HFF-Myc (cell line): ENCODE results near the gene SAMMSON.

Source experiments
- DNase-seq: peaks from one replicate; pipeline ENCODE4 v3.0.0-alpha.2; 2011; ENCODE audit warnings: low read depth; ENCODE audit errors: extremely low read depth
- H3K4me3 ChIP-seq: replicated peaks from 2 replicates; pipeline ENCODE4 v1.5.1; 2011; ENCODE audit warnings: low read depth, mild to moderate bottlenecking, control low read depth, low read length
- CTCF ChIP-seq: IDR thresholded peaks from 2 replicates; pipeline ENCODE4 v1.5.1; 2012; ENCODE audit warnings: mild to moderate bottlenecking, low read depth, low read length, control low read depth; ENCODE audit errors: missing control alignments

SAMMSON gene

GRCh38 chr3:69999140-70000027 lies at the start of gene SAMMSON:
Gene SAMMSON (plus strand): TSS chr3:69999733.
- DNase-seq: no peak
- no peak for TF ChIP-seq CTCF
- H3K4me3 ChIP-seq: no peak within 1 kb of the TSS

GRCh38 chr3:69951616-69952015 lies 47.9 kb upstream of the SAMMSON start:
- TF ChIP-seq CTCF: no peak
- no peak overlapping the region for H3K4me3 ChIP-seq
- no peak for DNase-seq

- TF ChIP-seq CTCF: no peak
- no peak for DNase-seq
Measured at GRCh38 chr3:69959581-69959980, 40.0 kb upstream of the SAMMSON start.

GRCh38 chr3:69961706-69962439 lies 37.7 kb upstream of the SAMMSON start:
- no peak for DNase-seq
- TF ChIP-seq CTCF: no peak
- H3K4me3 ChIP-seq: no peak overlapping the region

More at GRCh38 chr3:69959581-69959980, 40.0 kb upstream of the SAMMSON start:
- no peak overlapping the region for H3K4me3 ChIP-seq

GRCh38 chr3:69963643-69964042 lies 35.9 kb upstream of the SAMMSON start:
- no peak for DNase-seq
- no peak for TF ChIP-seq CTCF

GRCh38 chr3:69967156-69967555 lies 32.4 kb upstream of the SAMMSON start:
- no peak overlapping the region for H3K4me3 ChIP-seq
- TF ChIP-seq CTCF: no peak
- DNase-seq: no peak

More at GRCh38 chr3:69963643-69964042, 35.9 kb upstream of the SAMMSON start:
- no peak overlapping the region for H3K4me3 ChIP-seq
